ENCODE data around the gene ARHGEF9.

GRCh38 chrX:63743596-63743995 is 41.4 kb downstream of the ARHGEF9 start:
- no peak for TF ChIP-seq CTCF (conservative IDR thresholded peaks at IDR 0.05; ENCODE audit: low read depth, low read length)
- TF ChIP-seq EZH2 (IDR thresholded peaks at IDR 0.05; ENCODE audit: low read length, unreplicated experiment): no peak
- TF ChIP-seq EZH2phosphoT487 (IDR thresholded peaks at IDR 0.05; ENCODE audit: borderline replicate concordance, low read length): no peak
